ENCODE results near the gene MRPL49. TPM values are rescaled to one million over a fixed set of nuclear protein-coding genes. Genes with fewer than 3 reads are reported as not detected.

MRPL49 gene
- total and polyA plus RNA-seq, 12 donors: 32.7 to 180 (median 125) TPM

- H3K36me3 ChIP-seq (replicated peaks in 1 of 2): peaks cover 0 to 33% of the 10 kb centered on the region in 2 donors
- peaks cover 38 to 47% of the 10 kb centered on the region in 2 donors for H3K4me1 ChIP-seq (replicated peaks in 1 of 2)
- intact Hi-C loops (cut with DNase I): no loop called here
- peak; percentile 85 to 97 (median 91) for DNase-seq
- no peaks in the 10 kb centered on the region for H3K9me3 ChIP-seq (replicated peaks in 1 of 3)
- H3K27me3 ChIP-seq: no peaks in the 10 kb centered on the region
- peak overlapping the region in 4 of 5 donors; percentile 69 to 89 (median 83) for H3K27ac ChIP-seq
- peak; percentile 98 to 100 (median 98) for TF ChIP-seq CTCF (IDR thresholded peaks at IDR 0.05)
- peak; percentile 9 to 70 for TF ChIP-seq POLR2A (IDR thresholded peaks at IDR 0.05)
- no peak overlapping the region for H3K4me3 ChIP-seq
- WGBS, 4 donors: 6 to 12% (median 9%) methylated on average over 14 to 18 of the region's 18 CpGs
Observed at GRCh38 chr11:65110354-65110861, 11.7 kb upstream of the MRPL49 start.

- peaks cover 0 to 41% of the 10 kb centered on the region in 2 donors for H3K36me3 ChIP-seq (replicated peaks in 1 of 2)
- WGBS, 4 donors: 55 to 72% (median 60%) methylated on average over 8 to 31 of the region's 31 CpGs
- no peak for TF ChIP-seq POLR2A (IDR thresholded peaks at IDR 0.05)
- peak in 1 of 6 experiments; percentile 17 for TF ChIP-seq CTCF (IDR thresholded peaks at IDR 0.05)
- peaks cover 44 to 55% of the 10 kb centered on the region in 2 donors for H3K4me1 ChIP-seq (replicated peaks in 1 of 2)
- H3K27ac ChIP-seq: peak overlapping the region in 4 of 5 donors; percentile 69 to 89 (median 83)
- no peak for DNase-seq
- peak overlapping the region in 1 of 4 donors; percentile 75 for H3K4me3 ChIP-seq
- intact Hi-C loops (cut with DNase I): no loop called here
- no peaks in the 10 kb centered on the region for H3K27me3 ChIP-seq
- H3K9me3 ChIP-seq (replicated peaks in 1 of 3): no peaks in the 10 kb centered on the region
Observed at GRCh38 chr11:65111159-65111743, 10.9 kb upstream of the MRPL49 start.

- intact Hi-C loops (cut with DNase I): no loop called here
Observed at GRCh38 chr11:65111744-65112545, 10.2 kb upstream of the MRPL49 start, which contains the start of gene TM7SF2. TSS of gene TM7SF2 (plus strand) at chr11:65111872. CDS start at chr11:65112016, 144 bp downstream.

More at GRCh38 chr11:65111744-65112545, 10.2 kb upstream of the MRPL49 start, which contains the start of gene TM7SF2:
- peak within 1 kb of the TSS in 3 of 4 donors; percentile 49 to 75 (median 64) for H3K4me3 ChIP-seq
- no peaks in the 10 kb centered on the region for H3K27me3 ChIP-seq
- TF ChIP-seq CTCF (IDR thresholded peaks at IDR 0.05): no peak
- TF ChIP-seq POLR2A (IDR thresholded peaks at IDR 0.05): peak; percentile 98 to 100
- DNase-seq: peak; percentile 96 to 99 (median 98)
- peaks cover 49 to 62% of the 10 kb centered on the region in 2 donors for H3K4me1 ChIP-seq (replicated peaks in 1 of 2)
- no peaks in the 10 kb centered on the region for H3K9me3 ChIP-seq (replicated peaks in 1 of 3)
- peaks cover 0 to 42% of the 10 kb centered on the region in 2 donors for H3K36me3 ChIP-seq (replicated peaks in 1 of 2)
- WGBS, 4 donors: 0 to 1% (median 1%) methylated on average over 29 to 64 of the region's 64 CpGs
- H3K27ac ChIP-seq: peak within 1 kb of the TSS; percentile 40 to 95 (median 89)

Data from adrenal gland (tissue), 12 donors.